CD4-positive, alpha-beta T cell treated with Interleukin-4 for 1 hour (primary cell): ENCODE measurements around the gene RNASEH1.
A peak's percentile ranks its signal among the peaks of the same experiment; 100 is the strongest.

Experiments
- DNase-seq, 2 donors: peaks; one replicate each; pipeline ENCODE4 v3.0.0-alpha.2; 2020 to 2022

RNASEH1 gene

GRCh38 chr2:3558205-3559014 lies at the start of gene RNASEH1:
TSS of gene RNASEH1 (minus strand) at chr2:3558333. CDS start at chr2:3558260, 73 bp downstream.
- DNase-seq, result peak; percentile 96 to 97

GRCh38 chr2:3606370-3607201 lies 48.5 kb upstream of the RNASEH1 start:
- DNase-seq, result no peak

- no peak for DNase-seq
These were observed 47.9 kb upstream of the RNASEH1 start for GRCh38 chr2:3606028-3606369.

- DNase-seq, result peak in 1 of 2 donors; percentile 68
These were observed 47.1 kb upstream of the RNASEH1 start for GRCh38 chr2:3604991-3605961.

- no peak for DNase-seq
These were observed 46.2 kb upstream of the RNASEH1 start for GRCh38 chr2:3604207-3604877.

- no peak for DNase-seq
These were observed 45.5 kb upstream of the RNASEH1 start for GRCh38 chr2:3603536-3604206.

GRCh38 chr2:3602553-3603339 lies 44.6 kb upstream of the RNASEH1 start:
- no peak for DNase-seq

- no peak for DNase-seq
These were observed 43.6 kb upstream of the RNASEH1 start for GRCh38 chr2:3601561-3602271.

- no peak for DNase-seq
These were observed 42.2 kb upstream of the RNASEH1 start for GRCh38 chr2:3600256-3600855.

- DNase-seq, result no peak
These were observed 41.0 kb upstream of the RNASEH1 start for GRCh38 chr2:3598912-3599854.

GRCh38 chr2:3598197-3598910 lies 40.2 kb upstream of the RNASEH1 start:
- DNase-seq, result no peak

GRCh38 chr2:3597567-3597966 lies 39.4 kb upstream of the RNASEH1 start:
- no peak for DNase-seq

GRCh38 chr2:3596901-3597417 lies 38.8 kb upstream of the RNASEH1 start:
- no peak for DNase-seq

- no peak for DNase-seq
These were observed 37.9 kb upstream of the RNASEH1 start for GRCh38 chr2:3595985-3596384.

- DNase-seq, result no peak
These were observed 37.3 kb upstream of the RNASEH1 start for GRCh38 chr2:3595404-3595803.

GRCh38 chr2:3594493-3595281 lies 36.6 kb upstream of the RNASEH1 start, which contains the start of gene COLEC11:
TSS of gene COLEC11 (plus strand) at chr2:3595112. CDS start at chr2:3604341, 9,229 bp downstream.
- DNase-seq, result no peak

- DNase-seq, result no peak
These were observed 31.0 kb upstream of the RNASEH1 start for GRCh38 chr2:3589086-3589485.
